Ascending aorta (tissue), 2 donors: ENCODE data around the gene NBR1. TPM values are rescaled to one million over a fixed set of nuclear protein-coding genes. Genes with fewer than 3 reads are reported as not detected.

Source experiments
- DNase-seq, 2 donors: peaks; one replicate each; pipeline ENCODE4 v3.0.0-alpha.2; 2019; ENCODE audit warnings: low spot score in 2 of 2
- H3K27ac ChIP-seq, 2 donors: fragments of 200-600 bp; sonication (generic); one replicate each; pipeline ENCODE4 v1.5.1; 2016 to 2017; ENCODE audit warnings: mild to moderate bottlenecking in 1 of 2
- H3K27me3 ChIP-seq: fragments of 200-600 bp; sonication (generic); one replicate; pipeline ENCODE4 v1.5.1; 2017
- H3K36me3 ChIP-seq, 2 donors: fragments of 200-600 bp; sonication (generic); one replicate each; pipeline ENCODE4 v1.5.1; 2016
- H3K4me1 ChIP-seq, 2 donors: fragments of 200-600 bp; sonication (generic); one replicate each; pipeline ENCODE4 v1.5.1; 2016 to 2017; ENCODE audit warnings: mild to moderate bottlenecking in 1 of 2
- H3K4me3 ChIP-seq, 2 donors: fragments of 200-600 bp; sonication (generic); one replicate each; pipeline ENCODE4 v1.5.1; 2016 to 2017; ENCODE audit warnings: mild to moderate bottlenecking in 1 of 2
- H3K9me3 ChIP-seq, 2 donors: fragments of 200-600 bp; sonication (generic); one replicate each; pipeline ENCODE4 v1.5.1; 2016
- intact Hi-C: fragments of 100-400 bp; cut with DNase I; formaldehyde crosslinking; loops from one replicate; pipeline ENCODE4 v1.15.1; 2023
- total RNA-seq: library from RNA; depleted of rRNA; stranded (reverse); fragments of >200 nt; gene quantifications from one replicate; pipeline ENCODE4 v1.1.0, GENCODE V29; 2016
- TF ChIP-seq, protein P1 (sequence below), 3 experiments: fragments of 200-600 bp in 2 of 3; fragments of 450-650 bp in 1 of 3; sonication (generic) in 2 of 3; IDR thresholded peaks; one replicate each; pipeline ENCODE4 v1.5.1; 2016 to 2019; ENCODE audit warnings: antibody characterized with exemption in 3 of 3, mild to moderate bottlenecking in 1 of 3, moderate library complexity in 1 of 3

The NBR1 gene
- total RNA-seq, 1 donor from 2014 or later = 45.6 TPM

GRCh38 chr17:43211480-43212402 is 40.7 kb downstream of the NBR1 start, which contains the start of gene TMEM106A:
Gene TMEM106A (plus strand): TSS chr17:43211875. CDS start chr17:43213042, 1,167 bp downstream.
- TF ChIP-seq, protein P1, sequence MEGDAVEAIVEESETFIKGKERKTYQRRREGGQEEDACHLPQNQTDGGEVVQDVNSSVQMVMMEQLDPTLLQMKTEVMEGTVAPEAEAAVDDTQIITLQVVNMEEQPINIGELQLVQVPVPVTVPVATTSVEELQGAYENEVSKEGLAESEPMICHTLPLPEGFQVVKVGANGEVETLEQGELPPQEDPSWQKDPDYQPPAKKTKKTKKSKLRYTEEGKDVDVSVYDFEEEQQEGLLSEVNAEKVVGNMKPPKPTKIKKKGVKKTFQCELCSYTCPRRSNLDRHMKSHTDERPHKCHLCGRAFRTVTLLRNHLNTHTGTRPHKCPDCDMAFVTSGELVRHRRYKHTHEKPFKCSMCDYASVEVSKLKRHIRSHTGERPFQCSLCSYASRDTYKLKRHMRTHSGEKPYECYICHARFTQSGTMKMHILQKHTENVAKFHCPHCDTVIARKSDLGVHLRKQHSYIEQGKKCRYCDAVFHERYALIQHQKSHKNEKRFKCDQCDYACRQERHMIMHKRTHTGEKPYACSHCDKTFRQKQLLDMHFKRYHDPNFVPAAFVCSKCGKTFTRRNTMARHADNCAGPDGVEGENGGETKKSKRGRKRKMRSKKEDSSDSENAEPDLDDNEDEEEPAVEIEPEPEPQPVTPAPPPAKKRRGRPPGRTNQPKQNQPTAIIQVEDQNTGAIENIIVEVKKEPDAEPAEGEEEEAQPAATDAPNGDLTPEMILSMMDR (IDR thresholded peaks at IDR 0.05) = peak; percentile 25 to 50 (median 47)
- no peaks in the 10 kb centered on the region for H3K9me3 ChIP-seq
- intact Hi-C loops = loop anchor here (2.0 to 5.0 kb wide), 2 partner anchors 187 to 271 kb away; partner anchors contain the start of genes DHX8 and RND2
- H3K4me3 ChIP-seq = peak within 1 kb of the TSS; percentile 74 to 76
- peaks cover 0 to 12% of the 10 kb centered on the region in 2 donors for H3K4me1 ChIP-seq
- peak within 1 kb of the TSS; percentile 80 to 83 for H3K27ac ChIP-seq
- H3K36me3 ChIP-seq = peaks cover 16 to 41% of the 10 kb centered on the region in 2 donors
- H3K27me3 ChIP-seq = no peaks in the 10 kb centered on the region
- peak; percentile 39 to 89 for DNase-seq

- peak overlapping the region; percentile 80 to 83 for H3K27ac ChIP-seq
- TF ChIP-seq, protein P1 (IDR thresholded peaks at IDR 0.05) = no peak
- no peak for DNase-seq
- H3K4me1 ChIP-seq = peaks cover 0 to 12% of the 10 kb centered on the region in 2 donors
- no peaks in the 10 kb centered on the region for H3K9me3 ChIP-seq
- H3K27me3 ChIP-seq = no peaks in the 10 kb centered on the region
- peaks cover 10 to 39% of the 10 kb centered on the region in 2 donors for H3K36me3 ChIP-seq
- intact Hi-C loops = loop anchor here (5.0 kb wide), 1 partner anchor 269 kb away; the partner anchor contains the start of gene DHX8
- H3K4me3 ChIP-seq = peak overlapping the region; percentile 74 to 76
Observed at GRCh38 chr17:43212641-43213490, 41.9 kb downstream of the NBR1 start.

- intact Hi-C loops = loop anchor here (5.0 kb wide), 1 partner anchor 269 kb away; the partner anchor contains the start of gene DHX8
- peaks cover 0 to 12% of the 10 kb centered on the region in 2 donors for H3K4me1 ChIP-seq
- DNase-seq = no peak
- peaks cover 10 to 32% of the 10 kb centered on the region in 2 donors for H3K36me3 ChIP-seq
- no peak overlapping the region for H3K27ac ChIP-seq
- H3K27me3 ChIP-seq = no peaks in the 10 kb centered on the region
- H3K4me3 ChIP-seq = peak overlapping the region in 1 of 2 donors; percentile 76
- H3K9me3 ChIP-seq = no peaks in the 10 kb centered on the region
- TF ChIP-seq, protein P1 (IDR thresholded peaks at IDR 0.05) = no peak
Observed at GRCh38 chr17:43213545-43213944, 42.5 kb downstream of the NBR1 start.

GRCh38 chr17:43215341-43215740 is 44.3 kb downstream of the NBR1 start:
- peaks cover 0 to 12% of the 10 kb centered on the region in 2 donors for H3K4me1 ChIP-seq
- TF ChIP-seq, protein P1 (IDR thresholded peaks at IDR 0.05) = no peak
- DNase-seq = no peak
- H3K27me3 ChIP-seq = no peaks in the 10 kb centered on the region
- H3K27ac ChIP-seq = no peak overlapping the region
- no peaks in the 10 kb centered on the region for H3K9me3 ChIP-seq
- no peak overlapping the region for H3K4me3 ChIP-seq
- H3K36me3 ChIP-seq = peaks cover 4 to 20% of the 10 kb centered on the region in 2 donors
- intact Hi-C loops = no loop called here

DNA sequence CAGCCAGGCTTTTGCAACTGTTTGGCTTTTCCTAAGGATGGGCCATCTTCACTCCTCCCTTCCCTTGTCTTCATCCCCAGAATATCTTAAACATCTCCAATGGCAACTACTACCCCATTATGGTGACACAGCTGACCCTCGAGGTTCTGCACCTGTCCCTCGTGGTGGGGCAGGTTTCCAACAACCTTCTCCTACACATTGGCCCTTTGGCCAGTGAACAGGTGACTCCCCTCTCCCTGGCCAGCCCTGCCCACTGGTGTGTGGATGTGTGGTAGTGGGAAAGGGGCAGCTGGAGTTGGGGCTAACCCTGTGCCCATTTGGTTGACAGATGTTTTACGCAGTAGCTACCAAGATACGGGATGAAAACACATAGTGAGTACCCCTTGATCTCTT is 45.4 kb downstream of the NBR1 start:
- Histone ChIP-seq H3K4me1 (peaks cover 0 to 7% of the 10 kb centered on the region in 2 donors), H3K36me3 (peaks cover 4 to 20% of the 10 kb centered on the region in 2 donors), H3K27me3 (no peaks in the 10 kb centered on the region), H3K4me3 (no peak overlapping the region), H3K9me3 (no peaks in the 10 kb centered on the region), H3K27ac (no peak overlapping the region)
- intact Hi-C loops = no loop called here
- TF ChIP-seq, protein P1 (IDR thresholded peaks at IDR 0.05) = no peak
- no peak for DNase-seq
